SW480 (cell line): Measurements from ENCODE around the gene LPIN1.

ENCODE experiments used
- DNase-seq: peaks from one replicate; pipeline ENCODE4 v3.0.0-alpha.2; 2016; ENCODE audit warnings: low spot score

LPIN1 gene

GRCh38 chr2:11865805-11866204 lies 119.4 kb downstream of the LPIN1 start:
- DNase-seq, result no peak

GRCh38 chr2:11866358-11867335 lies 120.2 kb downstream of the LPIN1 start:
- DNase-seq, result no peak

- DNase-seq, result no peak
These were observed 121.5 kb downstream of the LPIN1 start for GRCh38 chr2:11867926-11868325.

- no peak for DNase-seq
These were observed 123.1 kb downstream of the LPIN1 start for GRCh38 chr2:11869391-11869991.

GRCh38 chr2:11870064-11870463 lies 123.6 kb downstream of the LPIN1 start:
- no peak for DNase-seq

GRCh38 chr2:11870584-11870983 lies 124.2 kb downstream of the LPIN1 start:
- no peak for DNase-seq

- DNase-seq, result no peak
These were observed 125.0 kb downstream of the LPIN1 start for GRCh38 chr2:11871421-11871820.

GRCh38 chr2:11872247-11872947 lies 126.0 kb downstream of the LPIN1 start:
- DNase-seq, result no peak

GRCh38 chr2:11872948-11873269 lies 126.5 kb downstream of the LPIN1 start:
- DNase-seq, result no peak

GRCh38 chr2:11873356-11874154 lies 127.1 kb downstream of the LPIN1 start:
- no peak for DNase-seq

- no peak for DNase-seq
These were observed 128.4 kb downstream of the LPIN1 start for GRCh38 chr2:11874861-11875260.

- DNase-seq, result no peak
These were observed 129.0 kb downstream of the LPIN1 start for GRCh38 chr2:11875481-11875880.

- no peak for DNase-seq
These were observed 130.0 kb downstream of the LPIN1 start for GRCh38 chr2:11876436-11876835.

- no peak for DNase-seq
These were observed 130.5 kb downstream of the LPIN1 start for GRCh38 chr2:11876889-11877288.
